Medulla oblongata (tissue), 1 donor: Measurements from ENCODE around the gene EIF4E.
A peak's percentile ranks its signal among the peaks of the same experiment; 100 is the strongest.
"Not testable (repeated sequence)": the region's sequence is repeated elsewhere in the genome, so short reads cannot be mapped to it uniquely, and the experiment has no call there.

ENCODE experiments used
- DNase-seq: peaks from one replicate; pipeline ENCODE4 v3.0.0-alpha.2; 2015; ENCODE audit errors: extremely low spot score

The EIF4E gene

DNA sequence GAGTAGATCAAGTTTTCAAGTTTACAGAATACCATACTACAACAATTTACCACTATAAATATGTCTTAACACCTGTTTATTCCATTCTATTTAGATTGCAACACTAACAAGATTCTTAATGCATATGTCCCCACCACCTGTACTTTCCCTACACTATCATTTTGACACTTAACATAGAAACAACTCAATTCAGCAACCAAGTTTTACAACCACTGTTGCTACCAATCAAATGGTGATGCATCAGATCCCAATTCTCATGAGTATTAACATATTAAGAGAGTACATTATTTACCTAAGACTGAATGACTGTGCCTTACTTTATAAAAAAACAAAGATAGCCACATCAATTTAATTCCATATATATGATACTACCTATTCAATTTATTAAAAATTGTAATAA is 49.4 kb downstream of the EIF4E start:
- DNase-seq = no peak

- no peak for DNase-seq
These were observed 55.9 kb downstream of the EIF4E start for GRCh38 chr4:98873059-98873458.

DNA sequence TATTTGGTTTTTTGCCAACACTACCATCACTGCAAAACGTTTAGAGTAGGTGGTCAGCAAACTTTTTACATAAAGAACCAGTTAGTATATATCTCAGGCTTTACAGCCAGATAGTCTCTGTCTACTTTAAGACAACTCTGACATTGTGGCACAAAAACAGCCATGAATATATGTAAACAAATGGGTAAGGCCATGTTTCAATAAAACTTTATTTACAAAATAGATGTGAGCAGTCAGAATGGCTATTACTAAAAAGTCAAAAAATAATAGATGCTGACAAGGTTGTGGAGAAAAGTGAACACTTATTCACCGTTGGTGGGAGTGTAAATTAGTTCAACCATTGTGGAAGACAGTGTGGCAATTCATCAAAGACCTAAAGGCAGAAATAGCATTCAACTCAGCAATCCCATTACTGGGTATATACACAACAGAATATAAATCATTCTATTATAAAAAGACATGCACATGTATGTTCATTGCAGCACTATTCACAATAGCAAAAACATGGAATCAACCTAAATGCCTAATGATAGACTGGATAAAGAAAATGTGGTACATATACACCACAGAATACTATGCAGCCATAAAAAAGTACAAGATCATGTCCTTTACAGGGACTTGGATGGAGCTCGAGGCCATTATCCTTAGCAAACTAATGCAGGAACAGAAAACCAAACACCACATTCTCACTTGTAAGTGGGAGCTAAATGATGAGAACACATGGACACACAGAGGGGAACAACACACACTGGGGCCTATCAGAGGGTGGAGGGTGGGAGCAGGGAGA is 56.6 kb downstream of the EIF4E start:
- DNase-seq = not testable (repeated sequence)

- DNase-seq = no peak
These were observed 61.3 kb downstream of the EIF4E start for GRCh38 chr4:98867648-98868047.

- no peak for DNase-seq
These were observed 63.9 kb downstream of the EIF4E start for GRCh38 chr4:98865059-98865458.

- no peak for DNase-seq
These were observed 64.4 kb downstream of the EIF4E start for GRCh38 chr4:98864560-98864959.

DNA sequence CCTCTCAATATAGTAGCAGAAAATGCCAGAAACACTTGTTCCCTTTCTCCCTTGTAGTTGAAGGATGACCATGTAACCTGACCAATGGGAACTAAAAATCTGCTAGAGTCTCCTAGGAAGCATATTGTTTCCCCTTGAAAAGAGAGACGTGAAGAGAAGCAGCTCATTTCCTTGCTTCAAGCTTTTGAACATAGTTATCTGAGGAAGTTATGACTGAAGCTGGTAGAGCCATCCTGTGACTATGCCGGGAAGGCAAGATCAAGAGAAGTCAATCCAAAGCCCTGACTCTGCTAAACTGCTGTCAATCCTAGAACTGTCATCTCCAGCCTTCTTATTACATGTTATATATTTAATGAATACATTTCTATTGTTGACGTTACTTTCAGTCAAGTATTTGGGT is 66.6 kb downstream of the EIF4E start:
- no peak for DNase-seq

- DNase-seq = no peak
These were observed 67.6 kb downstream of the EIF4E start for GRCh38 chr4:98861100-98861884.

DNA sequence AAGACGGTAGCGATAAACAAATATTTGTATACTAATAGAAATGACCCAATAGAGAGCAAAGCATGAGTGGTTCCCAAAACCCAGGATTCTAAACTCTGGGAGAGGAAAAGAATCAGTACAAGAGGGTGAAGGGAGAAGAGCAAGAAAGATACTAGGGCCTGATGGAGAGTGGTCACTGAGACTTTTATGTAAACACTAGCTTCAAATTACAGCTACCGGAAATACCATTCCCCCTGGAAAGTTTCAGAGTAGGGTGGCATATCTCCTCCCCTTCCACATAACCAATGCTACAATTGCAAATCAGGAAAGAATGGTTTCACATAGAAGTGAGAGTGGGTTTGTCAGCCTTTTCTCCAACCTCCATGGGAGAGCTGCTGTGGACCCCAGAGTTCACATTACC is 77.1 kb downstream of the EIF4E start:
- no peak for DNase-seq

DNA sequence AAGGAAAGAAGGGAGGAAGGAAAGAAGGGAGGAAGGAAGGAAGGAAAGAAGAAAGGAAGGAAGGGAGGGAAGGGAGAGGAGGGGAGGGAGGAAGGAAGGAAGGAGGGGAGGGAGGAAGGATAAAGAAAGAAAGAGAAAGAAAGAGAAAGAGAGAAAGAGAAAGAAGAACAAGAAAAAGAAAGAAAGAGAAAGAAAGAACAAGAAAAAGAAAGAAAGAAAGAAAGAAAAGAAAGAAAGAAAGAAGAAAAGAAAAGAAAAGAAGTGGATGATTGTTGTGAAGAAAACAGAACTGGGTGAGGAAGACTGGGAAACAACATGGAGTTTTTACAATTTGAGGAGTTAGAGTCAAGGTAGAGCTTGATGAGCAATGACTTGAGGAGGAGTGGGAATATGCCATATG is 78.0 kb downstream of the EIF4E start:
- no peak for DNase-seq

DNA sequence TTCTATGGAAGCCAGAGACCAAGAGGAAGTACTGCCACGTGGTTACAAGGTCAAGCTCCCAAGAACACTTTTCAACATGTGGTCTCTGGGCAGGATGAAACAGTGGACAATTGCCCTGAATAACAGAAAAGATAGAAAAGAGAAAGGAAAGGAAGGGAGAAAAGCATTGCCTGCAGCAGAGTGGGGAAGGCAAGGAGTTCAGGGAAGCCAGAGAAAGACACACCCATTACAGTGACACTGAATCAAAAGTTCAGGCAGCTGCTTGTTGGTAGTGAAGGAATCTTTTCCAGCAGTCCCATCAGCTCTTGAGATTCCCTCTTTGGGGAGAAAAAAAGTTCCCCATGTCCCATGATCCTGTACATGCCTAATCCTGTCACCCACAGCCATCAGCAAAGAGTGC is 80.5 kb downstream of the EIF4E start:
- no peak for DNase-seq

DNA sequence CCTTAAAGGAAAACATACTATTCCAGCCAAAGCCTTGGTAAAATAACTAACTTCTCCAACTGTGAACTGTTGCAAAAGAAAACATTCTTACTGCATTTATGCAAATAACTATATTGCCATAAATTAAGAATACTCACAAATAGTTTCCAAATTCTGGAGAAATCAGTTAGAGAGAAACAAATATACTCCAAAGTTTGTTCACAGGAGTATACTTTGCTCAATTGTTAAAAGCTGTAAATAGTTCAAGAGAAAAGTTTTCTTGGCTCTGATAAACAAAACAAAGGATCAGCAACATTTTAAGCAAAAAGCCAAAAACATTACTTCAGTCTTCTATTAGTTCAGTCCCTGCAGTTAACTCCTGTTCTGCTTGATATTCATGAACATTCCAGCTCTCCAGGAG is 83.0 kb downstream of the EIF4E start:
- no peak for DNase-seq

GRCh38 chr4:98842917-98843316 is 86.0 kb downstream of the EIF4E start:
- DNase-seq = not testable (repeated sequence)

GRCh38 chr4:98838977-98839618 is 89.8 kb downstream of the EIF4E start:
- peak; percentile 18 for DNase-seq

DNA sequence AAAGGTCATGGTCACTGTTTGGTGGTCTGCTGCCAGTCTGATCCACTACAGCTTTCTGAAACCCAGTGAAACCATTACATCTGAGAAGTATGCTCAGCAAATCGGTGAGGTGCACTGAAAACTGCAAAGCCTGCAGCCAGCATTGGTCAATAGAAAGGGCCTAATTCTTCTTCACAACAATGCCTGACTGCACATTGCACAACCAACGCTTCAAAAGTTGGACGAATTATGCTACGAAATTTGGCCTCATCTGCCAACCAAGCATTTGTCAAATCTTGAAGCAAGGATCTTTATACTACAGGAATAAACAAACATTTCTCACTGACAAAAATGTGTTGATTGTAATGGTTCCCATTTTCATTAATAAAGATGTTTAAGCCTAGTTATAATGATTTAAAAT is 90.4 kb downstream of the EIF4E start:
- DNase-seq = peak; percentile 33

DNA sequence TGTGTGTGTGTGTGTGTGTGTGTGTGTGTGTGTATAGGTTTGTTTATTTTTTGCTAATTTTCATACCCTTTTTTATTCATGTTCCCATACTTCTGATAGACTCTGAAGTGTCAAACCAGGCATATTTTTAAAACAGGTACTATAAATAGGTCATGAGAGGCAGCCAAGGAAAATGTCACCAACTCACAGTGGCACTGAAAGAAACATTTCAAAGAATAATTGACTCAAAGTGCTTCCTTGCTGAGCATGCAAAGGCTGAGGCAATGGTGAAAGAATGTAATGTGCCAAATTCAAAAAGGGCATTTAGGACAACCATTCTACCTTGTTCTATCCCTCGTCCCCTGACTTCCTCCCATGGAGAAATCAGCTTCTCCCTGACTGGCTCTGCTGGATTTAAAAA is 95.5 kb downstream of the EIF4E start:
- DNase-seq = no peak

GRCh38 chr4:98831036-98831435 is 97.9 kb downstream of the EIF4E start:
- not testable (repeated sequence) for DNase-seq
